NCI-H2081 treated with DMSO at 0.1 percent for 48 hours (cell line): ENCODE measurements around the gene FGF10.

ENCODE experiments used
- DNase-seq: peaks from one replicate; lab custom pipeline; 2025; lab: John Stamatoyannopoulos, UW

The FGF10 gene

DNA sequence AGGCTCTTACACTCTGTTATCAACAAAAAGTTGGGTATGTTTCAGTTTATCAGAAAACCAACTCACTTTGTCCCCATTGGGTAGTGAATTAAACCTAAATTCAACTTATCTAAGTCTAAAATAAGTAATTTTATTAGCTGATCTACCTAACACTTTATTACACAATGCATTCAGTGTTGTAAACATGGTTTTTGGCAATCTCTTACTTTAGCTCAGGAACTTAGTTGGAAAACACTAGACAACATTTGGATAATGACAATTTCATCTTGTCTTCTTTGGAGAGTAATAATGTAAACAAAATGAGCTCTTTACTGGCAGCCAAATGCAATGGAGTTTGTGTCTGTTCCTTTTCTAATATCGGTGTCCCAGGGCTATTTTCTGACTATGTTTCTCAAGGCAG, 33.0 kb downstream of the FGF10 start:
- no peak for DNase-seq

- DNase-seq: no peak
These were observed 43.3 kb downstream of the FGF10 start for GRCh38 chr5:44345871-44346270.

GRCh38 chr5:44336708-44337107, 52.5 kb downstream of the FGF10 start:
- DNase-seq: no peak

DNA sequence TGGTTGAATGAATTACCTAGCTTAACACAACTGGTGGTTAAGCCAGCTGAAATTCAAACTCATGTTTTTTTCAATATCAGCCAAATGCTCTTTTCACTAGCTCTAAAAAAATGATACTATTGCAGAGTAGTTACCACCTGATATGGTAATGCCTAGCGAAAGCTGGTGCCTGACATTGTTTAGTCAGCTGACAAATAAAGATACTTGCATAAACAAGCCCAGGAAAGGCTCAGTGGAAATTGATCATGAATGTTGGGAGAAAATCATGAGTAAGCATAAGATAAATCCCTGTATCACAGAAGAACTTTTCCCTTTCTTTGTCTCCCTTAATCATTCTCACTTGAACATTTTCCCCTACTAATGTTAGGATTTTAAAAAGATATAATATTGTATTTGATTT, 54.6 kb downstream of the FGF10 start:
- no peak for DNase-seq

GRCh38 chr5:44332285-44332971, 56.8 kb downstream of the FGF10 start:
- peak; percentile 10 for DNase-seq

DNA sequence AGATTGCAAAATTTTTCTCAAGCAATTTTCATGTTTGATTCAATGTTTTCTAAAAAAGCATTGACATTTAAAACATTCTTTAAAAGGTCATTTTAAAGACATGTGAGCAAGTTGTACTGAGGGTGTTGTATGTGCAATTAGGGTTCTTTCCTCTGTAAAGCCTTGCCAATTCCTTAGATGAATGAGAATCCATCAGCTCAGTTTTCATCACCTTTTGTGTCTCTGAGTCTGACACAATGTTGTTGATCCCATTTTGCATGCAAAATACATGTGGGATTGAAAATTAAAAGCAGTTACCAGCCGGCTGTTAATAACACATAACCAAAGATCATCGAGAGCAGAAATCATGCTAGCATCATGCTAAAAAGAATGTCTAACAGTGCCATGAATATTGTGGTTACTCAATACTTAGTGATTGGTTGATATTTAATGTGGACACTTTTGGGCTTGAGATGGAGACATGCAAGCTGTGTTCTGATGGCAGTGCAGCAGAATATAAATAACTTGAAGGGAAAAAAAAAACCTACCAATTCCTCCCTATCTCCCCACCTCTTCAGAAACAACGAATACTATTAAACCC, 57.7 kb downstream of the FGF10 start:
- DNase-seq: no peak

GRCh38 chr5:44329716-44330115, 59.5 kb downstream of the FGF10 start:
- DNase-seq: no peak

DNA sequence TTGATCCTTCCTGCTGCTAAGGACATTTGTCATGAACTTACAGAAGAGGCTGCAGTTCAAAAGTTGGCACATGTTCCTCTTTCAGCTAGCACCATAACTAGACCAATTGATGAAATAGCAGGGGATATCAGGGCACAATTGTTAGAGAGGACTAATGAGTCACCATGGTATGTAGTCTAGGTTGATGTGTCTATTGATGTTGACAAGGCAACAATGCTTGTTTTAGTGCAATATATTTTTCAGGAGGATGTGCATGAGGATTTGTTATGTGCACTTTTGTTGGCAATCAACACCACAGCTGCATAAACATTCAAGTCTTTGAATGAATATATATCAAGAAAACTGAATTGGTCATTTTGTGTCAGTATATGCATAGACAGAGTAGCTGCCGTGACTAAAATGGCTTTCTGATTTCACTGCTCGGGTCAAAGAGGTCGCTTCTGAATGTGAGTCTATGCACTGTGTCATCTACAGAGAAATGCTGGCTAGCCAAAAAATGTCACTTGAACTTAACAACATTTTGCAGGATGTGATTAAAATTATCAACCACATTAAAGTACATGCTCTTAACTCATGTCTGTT, 68.0 kb downstream of the FGF10 start:
- DNase-seq: no peak

DNA sequence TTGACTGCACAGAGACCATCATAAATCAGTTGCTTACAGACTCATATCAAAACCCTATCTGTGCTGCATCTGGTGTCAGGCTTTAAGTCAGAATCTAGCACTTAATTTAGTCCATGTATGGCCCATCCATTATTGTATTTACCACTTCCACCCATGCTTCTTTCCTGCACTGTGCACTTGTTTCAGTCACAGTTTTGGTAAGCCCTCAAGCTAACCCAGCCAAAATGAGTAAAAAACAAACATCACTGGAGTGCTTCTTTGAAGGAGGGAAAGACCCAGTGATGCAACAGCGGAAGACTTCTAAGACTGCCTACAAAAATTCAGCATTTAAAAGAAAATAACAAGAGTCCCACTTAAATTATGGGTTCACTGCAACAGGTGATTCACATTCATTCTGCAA, 69.0 kb downstream of the FGF10 start:
- no peak for DNase-seq

DNA sequence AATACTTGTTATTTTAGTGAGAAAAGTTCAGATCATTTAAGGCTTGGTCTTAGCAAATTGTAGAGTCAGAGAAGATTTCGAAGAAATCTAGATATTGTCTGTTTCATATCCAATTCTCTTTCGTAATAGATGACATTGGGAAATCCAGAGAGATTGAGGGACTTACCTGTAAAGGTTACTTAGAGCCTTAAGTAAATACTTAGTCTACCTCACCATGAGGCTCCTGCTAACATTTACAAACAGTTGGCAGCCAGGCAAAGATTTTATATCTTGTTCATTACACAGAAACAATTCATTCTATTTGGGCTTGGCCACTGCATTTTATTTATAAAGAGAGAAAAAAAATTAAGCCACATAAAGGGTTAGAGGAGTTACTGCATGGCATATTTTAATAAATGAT, 70.3 kb downstream of the FGF10 start:
- no peak for DNase-seq

GRCh38 chr5:44312374-44312773, 76.8 kb downstream of the FGF10 start:
- no peak for DNase-seq

DNA sequence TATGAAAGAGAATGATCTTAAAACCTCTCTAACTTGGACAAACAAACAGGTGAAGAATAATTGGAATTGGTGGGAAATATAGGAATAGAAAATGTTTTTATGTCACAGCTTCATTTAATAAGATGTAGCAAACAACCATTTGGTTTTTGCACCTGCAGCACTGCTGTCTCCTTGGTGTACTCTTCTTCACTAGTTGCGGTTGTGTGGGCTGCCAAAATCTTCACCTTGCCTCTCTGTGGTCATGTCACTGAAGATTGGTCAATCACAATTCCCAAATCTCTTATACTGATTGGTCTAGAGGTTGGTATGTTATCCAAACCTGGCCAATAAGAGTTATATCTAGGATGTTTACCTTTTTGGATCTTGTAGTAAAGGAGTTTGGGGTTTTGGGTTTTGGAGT, 88.7 kb downstream of the FGF10 start:
- no peak for DNase-seq

DNA sequence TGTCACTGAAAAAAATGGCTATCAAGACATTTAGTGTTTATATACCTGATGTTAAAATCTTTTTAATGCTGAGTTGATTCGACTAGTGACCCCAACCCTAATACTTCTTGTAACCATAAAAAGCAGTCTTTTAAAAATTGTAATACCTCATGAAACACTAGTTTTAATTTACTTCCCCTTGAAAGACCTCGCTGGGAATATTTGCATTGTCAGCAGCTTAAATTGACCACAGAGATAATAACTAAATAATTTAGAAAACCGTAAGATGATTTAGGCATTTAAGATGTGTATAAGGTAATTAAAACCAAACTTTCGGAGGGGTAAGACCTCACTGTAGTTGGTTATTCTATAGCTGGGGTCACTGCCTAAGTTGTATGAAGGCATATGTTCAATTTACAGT, 89.8 kb downstream of the FGF10 start:
- DNase-seq: no peak

DNA sequence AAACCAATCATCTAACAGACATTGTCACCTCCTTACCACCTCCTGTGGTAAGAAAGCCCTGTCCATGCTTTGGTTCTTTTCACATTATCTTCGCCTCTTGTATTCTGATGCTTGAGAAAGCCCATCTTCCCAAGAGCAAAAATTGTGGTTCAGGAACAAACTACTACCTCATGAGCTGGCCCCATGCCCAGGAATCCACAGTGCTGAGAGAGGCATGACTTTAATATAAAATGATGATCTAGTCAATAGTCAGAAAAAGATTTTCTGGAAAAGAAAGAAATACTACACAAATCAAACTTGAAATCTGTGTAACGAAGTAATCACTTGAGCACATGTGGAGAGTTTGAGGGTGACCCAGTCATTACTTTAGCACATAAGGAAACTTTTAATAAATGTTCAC, 94.7 kb downstream of the FGF10 start:
- no peak for DNase-seq

- DNase-seq: no peak
These were observed 96.5 kb downstream of the FGF10 start for GRCh38 chr5:44292736-44293135.

GRCh38 chr5:44278469-44278868, 110.8 kb downstream of the FGF10 start:
- no peak for DNase-seq

DNA sequence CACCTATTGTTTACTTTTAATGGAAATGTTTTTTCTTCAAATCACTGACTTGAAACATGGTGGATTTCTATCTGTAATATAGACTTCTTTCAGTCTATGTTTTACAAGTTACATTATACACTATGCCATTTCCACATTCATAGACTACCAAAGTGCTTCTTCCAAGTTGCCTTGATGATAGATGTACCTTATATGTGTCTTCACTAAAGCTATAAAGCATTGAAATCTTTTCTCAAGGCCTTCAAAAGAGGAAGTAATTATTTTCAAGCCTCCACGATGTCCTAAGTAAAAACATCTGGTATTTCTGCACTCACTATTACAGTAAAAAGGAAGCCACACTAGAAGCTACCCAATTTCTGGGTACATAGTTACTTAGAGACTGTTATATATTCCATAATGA, 113.3 kb downstream of the FGF10 start:
- DNase-seq: no peak

DNA sequence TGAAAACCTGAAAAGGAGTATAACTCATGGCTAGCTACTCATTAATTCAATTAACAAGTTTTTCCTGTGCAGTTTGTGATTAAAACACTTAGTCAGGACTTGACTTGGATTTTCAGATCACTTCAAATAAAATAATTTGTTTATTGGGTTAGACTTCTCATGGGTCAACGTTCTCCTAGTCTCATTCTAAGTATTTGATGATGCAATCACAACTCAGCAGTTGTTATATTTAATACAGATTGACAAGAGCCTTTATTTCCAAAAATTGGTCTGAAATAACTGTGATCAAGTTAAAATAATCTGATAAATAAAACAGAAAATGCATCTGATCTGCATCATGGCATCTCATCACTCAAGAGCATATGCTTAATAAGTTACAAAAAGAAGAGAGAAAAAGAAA, 113.9 kb downstream of the FGF10 start:
- DNase-seq: no peak

- DNase-seq: no peak
These were observed 121.3 kb downstream of the FGF10 start for GRCh38 chr5:44267909-44268308.

GRCh38 chr5:44266882-44267576, 122.2 kb downstream of the FGF10 start:
- no peak for DNase-seq

DNA sequence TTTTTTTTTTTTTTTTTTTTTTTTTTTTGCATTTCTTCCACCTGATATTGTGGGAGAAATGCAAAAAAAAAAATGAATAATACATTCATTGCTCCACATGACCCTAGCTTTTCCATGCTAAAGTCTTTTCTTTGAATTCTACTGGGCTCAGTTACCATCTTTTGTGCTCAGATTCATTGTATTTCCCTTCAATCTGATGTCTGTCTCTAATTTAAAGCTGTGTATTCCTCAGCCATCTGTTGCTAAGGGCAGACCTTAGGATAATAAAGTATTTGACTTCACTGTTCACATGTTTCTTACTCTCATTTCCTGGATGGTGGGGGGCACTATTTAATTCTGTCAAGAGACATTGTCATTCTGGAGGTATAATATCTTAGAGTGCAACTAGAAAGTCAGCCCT, 123.5 kb downstream of the FGF10 start:
- no peak for DNase-seq

- DNase-seq: no peak
These were observed 128.4 kb downstream of the FGF10 start for GRCh38 chr5:44260793-44261192.

DNA sequence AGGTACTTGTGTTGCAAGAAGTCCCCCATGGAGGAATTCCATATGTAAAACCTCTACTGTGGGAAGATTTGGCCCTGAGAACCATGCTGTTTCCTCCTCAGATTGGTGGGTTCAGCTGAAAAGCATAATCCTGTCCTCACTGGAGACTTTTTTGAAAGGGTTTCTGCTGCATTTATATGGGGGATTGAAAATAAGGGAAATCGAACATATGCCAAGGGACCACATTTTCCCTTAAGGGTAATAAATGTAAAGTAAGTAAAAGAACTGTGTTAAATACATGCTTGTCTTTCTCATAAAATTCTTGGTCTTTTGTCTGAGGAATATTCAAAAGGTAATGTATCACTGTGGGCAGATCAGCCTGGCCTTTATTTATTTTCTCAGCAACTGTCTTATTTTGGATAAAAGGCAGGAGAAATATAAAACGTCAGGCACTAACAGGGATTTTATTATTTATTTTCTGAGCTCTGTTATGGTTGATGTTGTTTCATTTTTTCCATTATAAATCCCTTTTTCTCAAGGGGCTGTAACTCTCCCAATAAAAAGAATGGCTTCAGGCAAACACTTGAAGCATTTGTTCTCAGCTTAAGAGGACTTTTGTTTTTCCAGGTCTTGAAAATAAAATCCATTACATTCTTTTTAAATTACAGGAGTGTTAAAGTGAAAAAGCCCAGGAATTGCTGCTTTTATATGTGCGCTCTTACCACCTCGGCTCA, 131.4 kb downstream of the FGF10 start:
- no peak for DNase-seq
